ENCODE data around the gene ADGRL2.
A peak's percentile ranks its signal among the peaks of the same experiment; 100 is the strongest.

Gene ADGRL2

DNA sequence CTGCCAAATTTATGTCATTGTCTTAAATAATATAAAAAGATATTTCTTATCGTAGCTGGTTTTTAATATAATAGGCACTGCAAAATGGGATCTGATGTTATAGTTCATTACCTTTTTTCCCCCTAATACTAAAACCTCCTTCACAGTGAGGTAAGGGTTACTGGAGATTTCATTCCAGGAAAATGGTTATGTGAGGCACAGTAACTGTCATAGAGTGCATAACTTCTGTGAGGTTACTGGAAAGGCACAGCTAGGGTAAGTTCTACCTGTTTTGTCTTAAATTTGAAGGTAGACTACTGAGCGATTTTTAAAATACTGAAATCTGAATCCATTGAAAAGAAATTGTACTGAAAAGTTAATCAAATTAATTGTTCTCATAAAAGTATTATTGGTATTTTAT, 13.0 kb downstream of the ADGRL2 start:
- no peak overlapping the region for H3K4me3 ChIP-seq (replicated peaks; ENCODE audit: low read depth, low read length)
- TF ChIP-seq, protein P1, sequence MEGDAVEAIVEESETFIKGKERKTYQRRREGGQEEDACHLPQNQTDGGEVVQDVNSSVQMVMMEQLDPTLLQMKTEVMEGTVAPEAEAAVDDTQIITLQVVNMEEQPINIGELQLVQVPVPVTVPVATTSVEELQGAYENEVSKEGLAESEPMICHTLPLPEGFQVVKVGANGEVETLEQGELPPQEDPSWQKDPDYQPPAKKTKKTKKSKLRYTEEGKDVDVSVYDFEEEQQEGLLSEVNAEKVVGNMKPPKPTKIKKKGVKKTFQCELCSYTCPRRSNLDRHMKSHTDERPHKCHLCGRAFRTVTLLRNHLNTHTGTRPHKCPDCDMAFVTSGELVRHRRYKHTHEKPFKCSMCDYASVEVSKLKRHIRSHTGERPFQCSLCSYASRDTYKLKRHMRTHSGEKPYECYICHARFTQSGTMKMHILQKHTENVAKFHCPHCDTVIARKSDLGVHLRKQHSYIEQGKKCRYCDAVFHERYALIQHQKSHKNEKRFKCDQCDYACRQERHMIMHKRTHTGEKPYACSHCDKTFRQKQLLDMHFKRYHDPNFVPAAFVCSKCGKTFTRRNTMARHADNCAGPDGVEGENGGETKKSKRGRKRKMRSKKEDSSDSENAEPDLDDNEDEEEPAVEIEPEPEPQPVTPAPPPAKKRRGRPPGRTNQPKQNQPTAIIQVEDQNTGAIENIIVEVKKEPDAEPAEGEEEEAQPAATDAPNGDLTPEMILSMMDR (IDR thresholded peaks at IDR 0.05; ENCODE audit: low read length, missing control alignments): no peak
- no peak for DNase-seq (ENCODE audit: low read depth)

DNA sequence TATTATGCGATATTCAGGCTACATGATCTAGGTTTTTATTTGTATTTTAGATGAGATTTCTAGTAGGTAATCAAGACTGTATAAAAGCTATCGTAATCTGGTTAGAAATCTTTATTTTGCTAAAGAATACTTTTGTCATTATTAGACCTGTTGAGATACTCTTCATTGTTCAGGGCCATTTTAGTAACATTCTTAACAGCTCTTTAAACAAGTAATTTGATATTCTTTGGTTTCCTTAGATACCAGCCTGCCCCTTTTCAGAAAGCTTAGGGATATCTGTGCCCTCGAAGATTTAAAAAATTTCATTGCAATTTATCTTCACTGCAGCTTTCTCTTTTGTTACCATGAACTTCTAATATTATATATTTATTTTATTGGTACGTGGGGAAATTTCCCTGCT, 18.9 kb downstream of the ADGRL2 start:
- H3K4me3 ChIP-seq (replicated peaks; ENCODE audit: low read depth, low read length): no peak overlapping the region
- no peak for DNase-seq (ENCODE audit: low read depth)
- TF ChIP-seq, protein P1 (IDR thresholded peaks at IDR 0.05; ENCODE audit: low read length, missing control alignments): no peak

DNA sequence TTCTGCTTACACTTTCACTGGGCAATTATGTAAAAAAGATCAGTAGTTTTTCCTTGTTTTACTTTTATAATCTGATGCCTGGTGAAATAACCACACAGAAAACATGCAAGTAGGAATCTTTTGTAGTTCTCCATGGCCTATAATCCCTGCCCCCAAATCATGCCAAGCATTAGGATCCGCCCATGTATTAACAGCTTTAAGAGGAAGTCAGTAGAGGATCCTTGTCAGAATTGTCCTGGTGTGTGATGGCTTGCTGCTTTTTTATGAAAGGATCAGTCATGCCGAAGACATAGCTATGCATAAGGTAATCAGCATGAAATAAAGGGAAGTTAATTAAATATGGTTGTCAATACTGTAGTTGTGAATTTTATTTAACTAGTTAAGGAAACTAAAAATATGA, 20.0 kb downstream of the ADGRL2 start:
- DNase-seq (ENCODE audit: low read depth): no peak
- TF ChIP-seq, protein P1 (IDR thresholded peaks at IDR 0.05; ENCODE audit: low read length, missing control alignments): no peak
- no peak overlapping the region for H3K4me3 ChIP-seq (replicated peaks; ENCODE audit: low read depth, low read length)

DNA sequence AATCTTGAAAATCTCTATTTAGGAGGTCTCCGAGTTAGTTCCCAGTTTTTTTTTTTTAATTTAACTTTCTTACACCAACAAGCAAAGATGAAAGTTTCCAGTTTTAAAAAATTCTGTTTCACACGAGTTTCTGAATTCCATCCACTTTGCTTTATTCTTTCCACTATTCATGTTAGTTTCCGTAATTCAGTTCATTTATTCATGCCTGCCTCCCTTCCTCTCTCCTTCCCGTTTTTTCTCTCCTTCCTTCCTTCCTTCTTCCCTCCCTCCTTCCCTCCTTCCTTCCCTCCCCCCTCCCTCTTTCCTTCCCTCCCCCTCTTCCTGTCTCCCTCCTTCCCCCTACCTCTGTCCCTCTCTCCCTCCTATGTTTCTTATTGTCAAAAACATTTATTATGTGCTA, 22.3 kb downstream of the ADGRL2 start:
- no peak overlapping the region for H3K4me3 ChIP-seq (replicated peaks; ENCODE audit: low read depth, low read length)
- TF ChIP-seq, protein P1 (IDR thresholded peaks at IDR 0.05; ENCODE audit: low read length, missing control alignments): no peak
- no peak for DNase-seq (ENCODE audit: low read depth)

DNA sequence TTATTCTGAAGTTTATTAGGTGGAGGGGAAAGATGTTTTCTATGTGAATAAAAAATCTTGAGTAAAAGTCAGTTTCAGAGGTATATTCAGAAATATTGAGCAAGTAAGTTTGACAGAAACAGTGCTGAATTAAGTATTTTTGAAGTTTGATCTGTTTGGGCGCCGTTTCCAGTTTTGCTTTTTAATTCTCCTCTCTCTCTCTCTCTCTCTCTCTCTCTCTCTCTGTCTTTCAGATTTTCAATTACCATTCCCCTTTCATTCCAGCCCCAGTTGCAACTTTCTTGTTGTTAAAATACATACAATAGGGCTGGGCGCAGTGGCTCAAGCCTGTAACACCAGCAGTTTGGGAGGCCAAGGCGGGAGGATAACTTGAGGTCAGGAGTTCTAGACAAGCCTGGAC, 24.0 kb downstream of the ADGRL2 start:
- no peak for DNase-seq (ENCODE audit: low read depth)
- TF ChIP-seq, protein P1 (IDR thresholded peaks at IDR 0.05; ENCODE audit: low read length, missing control alignments): no peak
- no peak overlapping the region for H3K4me3 ChIP-seq (replicated peaks; ENCODE audit: low read depth, low read length)

DNA sequence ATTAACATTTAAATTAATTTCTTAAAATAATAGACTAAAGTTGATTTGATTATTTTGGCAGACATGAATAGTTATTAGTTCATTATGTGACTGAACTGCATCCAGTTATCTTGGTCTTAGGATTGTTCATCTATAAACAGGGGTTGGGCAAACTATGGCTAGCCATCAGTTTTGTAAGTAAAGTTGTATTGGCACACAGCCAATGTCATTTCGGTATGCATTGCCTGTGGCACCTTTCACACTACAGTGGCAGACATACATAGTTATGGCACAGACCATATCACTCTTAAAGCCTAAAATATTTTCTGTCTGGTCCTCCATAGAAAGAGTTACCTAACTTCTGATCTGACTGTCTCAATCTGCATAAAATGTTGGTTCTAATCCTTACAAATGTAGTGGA, 27.2 kb downstream of the ADGRL2 start:
- TF ChIP-seq, protein P1 (IDR thresholded peaks at IDR 0.05; ENCODE audit: low read length, missing control alignments): no peak
- no peak for DNase-seq (ENCODE audit: low read depth)
- no peak overlapping the region for H3K4me3 ChIP-seq (replicated peaks; ENCODE audit: low read depth, low read length)

DNA sequence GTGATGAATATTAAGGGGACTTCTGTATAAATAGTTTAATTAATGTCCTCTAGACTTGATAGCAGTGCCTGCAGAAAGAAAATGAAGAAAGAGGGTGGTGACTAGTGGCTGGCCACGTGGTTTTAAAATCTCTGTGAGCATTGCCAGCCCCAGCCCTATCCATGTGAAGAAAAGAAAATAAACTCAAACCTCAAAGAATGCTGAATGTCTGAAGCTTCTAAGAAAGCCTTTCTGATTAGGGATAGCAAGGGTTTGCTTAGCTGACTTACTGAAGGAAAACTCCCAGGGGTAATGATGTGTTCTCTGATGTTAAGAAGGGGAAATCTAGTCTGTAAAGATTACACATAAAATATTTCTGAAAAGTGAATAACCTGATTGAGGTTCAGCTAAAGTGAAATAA, 31.8 kb downstream of the ADGRL2 start:
- TF ChIP-seq, protein P1 (IDR thresholded peaks at IDR 0.05; ENCODE audit: low read length, missing control alignments): no peak
- peak; percentile 68 for DNase-seq (ENCODE audit: low read depth)
- H3K4me3 ChIP-seq (replicated peaks; ENCODE audit: low read depth, low read length): no peak overlapping the region
